ENCODE measurements around the gene OGG1. TPM values are rescaled to one million over a fixed set of nuclear protein-coding genes. Genes with fewer than 3 reads are reported as not detected.
A peak's percentile ranks its signal among the peaks of the same experiment; 100 is the strongest.

The OGG1 gene
- total RNA-seq, 5 donors from 2014 or later (not counting 1 experiment from before 2014, with no cell fraction given): 18.3 to 41.3 (median 38.1) TPM

- Mint-ChIP-seq H3K4me3 (peak overlapping the region; percentile 6 to 71 (median 11)), H3K9me3 (no peaks in the 10 kb centered on the region), H3K27ac (peak overlapping the region; percentile 21 to 84), H3K27me3 (no peaks in the 10 kb centered on the region), H3K4me1 (peaks cover 44 to 68% (median 54%) of the 10 kb centered on the region in 3 donors), H3K36me3 (peaks cover 16% of the 10 kb centered on the region)
- peaks cover 36 to 43% of the 10 kb centered on the region in 2 experiments for H3K4me1 ChIP-seq (ENCODE audit: control insufficient read depth in 1 of 2, extremely low read depth in 1 of 2, insufficient read depth in 2 of 2, low read length in 2 of 2)
- peak overlapping the region; percentile 71 for H3K27ac ChIP-seq (ENCODE audit: low read length)
- POLR2A ChIA-PET: no interaction called here
- peaks cover 10 to 21% of the 10 kb centered on the region in 2 donors for H3K36me3 ChIP-seq (ENCODE audit: control insufficient read depth in 2 of 2, extremely low read depth in 1 of 2, insufficient read depth in 1 of 2, low read length in 1 of 2)
- CTCF ChIA-PET: interaction anchor here in 1 of 2 donors (1.2 kb wide), 1 partner anchor 53 kb away, joined by 3 read pairs; no protein-coding TSS in a partner anchor
- H3K4me3 ChIP-seq (ENCODE audit: control insufficient read depth in 1 of 2, extremely low read depth in 1 of 2, low read length in 1 of 2): peak overlapping the region in 1 of 2 donors; percentile 53
- ATAC-seq (replicated peaks in 1 of 4): peak; percentile 65 to 83 (median 70)
- H3K9me3 ChIP-seq: no peaks in the 10 kb centered on the region
- no peaks in the 10 kb centered on the region for H3K27me3 ChIP-seq (replicated peaks in 1 of 2; ENCODE audit: control insufficient read depth in 2 of 2, extremely low read depth in 1 of 2, insufficient read depth in 2 of 2, low read length in 1 of 2)
- peak in 18 of 35 experiments; percentile 8 to 47 (median 16) for DNase-seq
- WGBS (ENCODE audit: insufficient coverage): 33% methylated on average over 7 of the region's 8 CpGs
Observed at GRCh38 chr3:9779721-9780457, 30.1 kb downstream of the OGG1 start.

- H3K27me3 Mint-ChIP-seq: no peaks in the 10 kb centered on the region
- no peak for DNase-seq
- H3K27ac ChIP-seq (ENCODE audit: low read length): peak overlapping the region; percentile 71
- ChIA-PET CTCF (interaction anchor here in 1 of 2 donors (0.7 to 1.2 kb wide), 2 partner anchors 17 to 53 kb away, joined by 3 read pairs; no protein-coding TSS in a partner anchor), POLR2A (interaction anchor here in 1 of 2 donors (1.0 kb wide), 1 partner anchor 12 kb away, joined by 3 read pairs; the partner anchor contains the start of genes ARPC4 and TADA3)
- peaks cover 36 to 43% of the 10 kb centered on the region in 2 experiments for H3K4me1 ChIP-seq (ENCODE audit: control insufficient read depth in 1 of 2, extremely low read depth in 1 of 2, insufficient read depth in 2 of 2, low read length in 2 of 2)
- H3K9me3 Mint-ChIP-seq: no peaks in the 10 kb centered on the region
- H3K27ac Mint-ChIP-seq: peak overlapping the region; percentile 21 to 84
- H3K36me3 ChIP-seq (ENCODE audit: control insufficient read depth in 2 of 2, extremely low read depth in 1 of 2, insufficient read depth in 1 of 2, low read length in 1 of 2): peaks cover 10 to 27% of the 10 kb centered on the region in 2 donors
- H3K36me3 Mint-ChIP-seq: peaks cover 20% of the 10 kb centered on the region
- H3K9me3 ChIP-seq: no peaks in the 10 kb centered on the region
- 52% methylated on average over 7 of the region's 10 CpGs for WGBS (ENCODE audit: insufficient coverage)
- H3K4me3 ChIP-seq (ENCODE audit: control insufficient read depth in 1 of 2, extremely low read depth in 1 of 2, low read length in 1 of 2): no peak overlapping the region
- H3K27me3 ChIP-seq (replicated peaks in 1 of 2; ENCODE audit: control insufficient read depth in 2 of 2, extremely low read depth in 1 of 2, insufficient read depth in 2 of 2, low read length in 1 of 2): no peaks in the 10 kb centered on the region
- peak in 3 of 4 experiments; percentile 7 to 17 (median 9) for ATAC-seq (replicated peaks in 1 of 4)
- H3K4me1 Mint-ChIP-seq: peaks cover 44 to 68% (median 54%) of the 10 kb centered on the region in 3 donors
- H3K4me3 Mint-ChIP-seq: peak overlapping the region in 1 of 3 donors; percentile 71
Observed at GRCh38 chr3:9780458-9780812, 30.7 kb downstream of the OGG1 start.

- H3K9me3 ChIP-seq: no peaks in the 10 kb centered on the region
- H3K27me3 ChIP-seq (replicated peaks in 1 of 2; ENCODE audit: control insufficient read depth in 2 of 2, extremely low read depth in 1 of 2, insufficient read depth in 2 of 2, low read length in 1 of 2): no peaks in the 10 kb centered on the region
- Mint-ChIP-seq H3K27me3 (no peaks in the 10 kb centered on the region), H3K36me3 (peaks cover 24% of the 10 kb centered on the region), H3K27ac (peak overlapping the region; percentile 21 to 84), H3K9me3 (no peaks in the 10 kb centered on the region), H3K4me1 (peaks cover 46 to 67% (median 54%) of the 10 kb centered on the region in 3 donors), H3K4me3 (peak overlapping the region in 1 of 3 donors; percentile 71)
- no CpG with 5 or more reads among the region's 4 CpGs for WGBS (ENCODE audit: insufficient coverage)
- ATAC-seq (replicated peaks in 1 of 4) (no peak), DNase-seq (no peak)
- H3K27ac ChIP-seq (ENCODE audit: low read length): peak overlapping the region; percentile 71
- H3K4me1 ChIP-seq (ENCODE audit: control insufficient read depth in 1 of 2, extremely low read depth in 1 of 2, insufficient read depth in 2 of 2, low read length in 2 of 2): peaks cover 36 to 43% of the 10 kb centered on the region in 2 experiments
- POLR2A ChIA-PET: interaction anchor here (0.6 to 1.0 kb wide), 3 partner anchors 12 to 110 kb away, joined by 3 to 4 read pairs (median 3); partner anchors contain the start of genes ARPC4 (in 1 of the 2) and TADA3 (in 1 of the 2)
- H3K4me3 ChIP-seq (ENCODE audit: control insufficient read depth in 1 of 2, extremely low read depth in 1 of 2, low read length in 1 of 2): no peak overlapping the region
- CTCF ChIA-PET: interaction anchor here in 1 of 2 donors (0.7 to 1.2 kb wide), 2 partner anchors 17 to 54 kb away, joined by 3 read pairs; no protein-coding TSS in a partner anchor
- peaks cover 10 to 30% of the 10 kb centered on the region in 2 donors for H3K36me3 ChIP-seq (ENCODE audit: control insufficient read depth in 2 of 2, extremely low read depth in 1 of 2, insufficient read depth in 1 of 2, low read length in 1 of 2)
Observed at GRCh38 chr3:9780910-9781309, 31.2 kb downstream of the OGG1 start.

- no peaks in the 10 kb centered on the region for H3K9me3 ChIP-seq
- Mint-ChIP-seq H3K9me3 (no peaks in the 10 kb centered on the region), H3K27me3 (no peaks in the 10 kb centered on the region), H3K4me1 (peaks cover 46 to 61% (median 54%) of the 10 kb centered on the region in 3 donors), H3K27ac (peak overlapping the region; percentile 31 to 64), H3K4me3 (peak overlapping the region in 1 of 3 donors; percentile 5), H3K36me3 (peaks cover 29% of the 10 kb centered on the region)
- CTCF ChIA-PET: interaction anchor here (0.7 to 0.8 kb wide), 4 partner anchors 26 to 538 kb away, joined by 4 to 16 read pairs (median 4); no protein-coding TSS in a partner anchor
- WGBS (ENCODE audit: insufficient coverage): 57% methylated on average over 1 of the region's 1 CpG
- H3K27ac ChIP-seq (ENCODE audit: low read length): no peak overlapping the region
- DNase-seq: no peak
- no peak overlapping the region for H3K4me3 ChIP-seq (ENCODE audit: control insufficient read depth in 1 of 2, extremely low read depth in 1 of 2, low read length in 1 of 2)
- H3K4me1 ChIP-seq (ENCODE audit: control insufficient read depth in 1 of 2, extremely low read depth in 1 of 2, insufficient read depth in 2 of 2, low read length in 2 of 2): peaks cover 36 to 43% of the 10 kb centered on the region in 2 experiments
- POLR2A ChIA-PET: interaction anchor here (0.6 to 1.0 kb wide), 4 partner anchors 11 to 134 kb away, joined by 3 to 4 read pairs (median 3); partner anchors contain the start of genes ARPC4 (in 1 of the 2) and TADA3 (in 1 of the 2)
- ATAC-seq (replicated peaks in 1 of 4): no peak
- H3K36me3 ChIP-seq (ENCODE audit: control insufficient read depth in 2 of 2, extremely low read depth in 1 of 2, insufficient read depth in 1 of 2, low read length in 1 of 2): peaks cover 10 to 36% of the 10 kb centered on the region in 2 donors
- H3K27me3 ChIP-seq (replicated peaks in 1 of 2; ENCODE audit: control insufficient read depth in 2 of 2, extremely low read depth in 1 of 2, insufficient read depth in 2 of 2, low read length in 1 of 2): no peaks in the 10 kb centered on the region
Observed at GRCh38 chr3:9781551-9781950, 31.8 kb downstream of the OGG1 start.

- POLR2A ChIA-PET: interaction anchor here in 1 of 2 donors (0.8 kb wide), 1 partner anchor 134 kb away, joined by 3 read pairs; no protein-coding TSS in a partner anchor
- peaks cover 38 to 46% of the 10 kb centered on the region in 2 experiments for H3K4me1 ChIP-seq (ENCODE audit: control insufficient read depth in 1 of 2, extremely low read depth in 1 of 2, insufficient read depth in 2 of 2, low read length in 2 of 2)
- Mint-ChIP-seq H3K4me3 (peak overlapping the region in 1 of 3 donors; percentile 5), H3K27ac (peak overlapping the region; percentile 63 to 66), H3K27me3 (no peaks in the 10 kb centered on the region), H3K36me3 (peaks cover 34% of the 10 kb centered on the region), H3K4me1 (peaks cover 48 to 57% (median 56%) of the 10 kb centered on the region in 3 donors), H3K9me3 (no peaks in the 10 kb centered on the region)
- no peak for DNase-seq
- ATAC-seq (replicated peaks in 1 of 4): no peak
- no peak overlapping the region for H3K27ac ChIP-seq (ENCODE audit: low read length)
- peaks cover 12 to 41% of the 10 kb centered on the region in 2 donors for H3K36me3 ChIP-seq (ENCODE audit: control insufficient read depth in 2 of 2, extremely low read depth in 1 of 2, insufficient read depth in 1 of 2, low read length in 1 of 2)
- H3K9me3 ChIP-seq: no peaks in the 10 kb centered on the region
- WGBS (ENCODE audit: insufficient coverage): 83% methylated on average over 1 of the region's 3 CpGs
- no peak overlapping the region for H3K4me3 ChIP-seq (ENCODE audit: control insufficient read depth in 1 of 2, extremely low read depth in 1 of 2, low read length in 1 of 2)
- H3K27me3 ChIP-seq (replicated peaks in 1 of 2; ENCODE audit: control insufficient read depth in 2 of 2, extremely low read depth in 1 of 2, insufficient read depth in 2 of 2, low read length in 1 of 2): no peaks in the 10 kb centered on the region
- CTCF ChIA-PET: interaction anchor here (0.7 to 0.8 kb wide), 4 partner anchors 26 to 538 kb away, joined by 4 to 16 read pairs (median 4); no protein-coding TSS in a partner anchor
Observed at GRCh38 chr3:9781978-9782603, 32.3 kb downstream of the OGG1 start.

Measured in T-cell (primary cell).